HEK293 (cell line): ENCODE measurements around the gene DENND2C.
A peak's percentile ranks its signal among the peaks of the same experiment; 100 is the strongest.

ENCODE experiments used
- HOXC10 ChIP-seq: sonication (generic); formaldehyde crosslinking; IDR thresholded peaks from 2 replicates; pipeline ENCODE4 v1.8.1; 2023; ENCODE audit warnings: mild to moderate bottlenecking, missing genetic modification reagents
- KLF10 ChIP-seq: fragments of 450-650 bp; IDR thresholded peaks from 2 replicates; pipeline ENCODE4 v1.5.1; 2018; ENCODE audit warnings: missing biosample characterization, mild to moderate bottlenecking, missing genetic modification characterization
- KLF7 ChIP-seq: fragments of 450-650 bp; formaldehyde crosslinking; IDR thresholded peaks from 2 replicates; pipeline ENCODE4 v1.5.1; 2016; ENCODE audit warnings: missing biosample characterization, missing genetic modification characterization, borderline replicate concordance
- PRDM1 ChIP-seq: fragments of 450-650 bp; formaldehyde crosslinking; IDR thresholded peaks from 2 replicates; pipeline ENCODE4; 2016; ENCODE audit warnings: missing biosample characterization, missing genetic modification characterization
- PRDM2 ChIP-seq: fragments of 450-650 bp; formaldehyde crosslinking; IDR thresholded peaks from 2 replicates; pipeline ENCODE4 v1.5.1; 2016; ENCODE audit warnings: missing biosample characterization, missing genetic modification characterization, borderline replicate concordance
- SCRT2 ChIP-seq: fragments of 450-650 bp; formaldehyde crosslinking; IDR thresholded peaks from 2 replicates; pipeline ENCODE4 v1.5.1; 2016; ENCODE audit warnings: missing biosample characterization, missing genetic modification characterization
- SP2 ChIP-seq: fragments of 450-650 bp; formaldehyde crosslinking; IDR thresholded peaks from 2 replicates; pipeline ENCODE4 v1.5.1; 2016; ENCODE audit warnings: missing biosample characterization, missing genetic modification characterization
- TRIM28 ChIP-seq: IDR thresholded peaks from 2 replicates; pipeline ENCODE4 v1.6.1; 2011; ENCODE audit warnings: low read length, control low read depth, borderline replicate concordance
- ZBTB7A ChIP-seq: fragments of 450-650 bp; formaldehyde crosslinking; IDR thresholded peaks from 2 replicates; pipeline ENCODE4 v1.5.1; 2016; ENCODE audit warnings: low read depth, missing biosample characterization, missing genetic modification characterization
- ZEB2 ChIP-seq: fragments of 450-650 bp; formaldehyde crosslinking; IDR thresholded peaks from 2 replicates; pipeline ENCODE4 v1.5.1; 2016; ENCODE audit warnings: missing biosample characterization, missing genetic modification characterization
- ZNF121 ChIP-seq: fragments of 450-650 bp; formaldehyde crosslinking; IDR thresholded peaks from 2 replicates; pipeline ENCODE4 v1.5.1; 2016; ENCODE audit warnings: missing biosample characterization, missing genetic modification characterization
- ZNF155 ChIP-seq: fragments of 450-650 bp; formaldehyde crosslinking; IDR thresholded peaks from 2 replicates; pipeline ENCODE4 v1.5.1; 2016; ENCODE audit warnings: missing biosample characterization, missing genetic modification characterization
- ZNF211 ChIP-seq: fragments of 450-650 bp; formaldehyde crosslinking; IDR thresholded peaks from 2 replicates; pipeline ENCODE4 v1.5.1; 2016; ENCODE audit warnings: low read depth, missing biosample characterization, missing genetic modification characterization
- ZNF266 ChIP-seq: fragments of 450-650 bp; formaldehyde crosslinking; IDR thresholded peaks from 2 replicates; pipeline ENCODE4 v1.5.1; 2016; ENCODE audit warnings: missing biosample characterization, missing genetic modification characterization, low read depth
- ZNF292 ChIP-seq: fragments of 450-650 bp; formaldehyde crosslinking; IDR thresholded peaks from 2 replicates; pipeline ENCODE4 v1.5.1; 2016; ENCODE audit warnings: low read depth, missing biosample characterization, missing genetic modification characterization, borderline replicate concordance
- ZNF341 ChIP-seq: fragments of 450-650 bp; formaldehyde crosslinking; IDR thresholded peaks from 2 replicates; pipeline ENCODE4; 2016; ENCODE audit warnings: low read depth, missing biosample characterization, missing genetic modification characterization
- ZNF394 ChIP-seq: fragments of 450-650 bp; formaldehyde crosslinking; IDR thresholded peaks from 2 replicates; pipeline ENCODE4 v1.5.1; 2016; ENCODE audit warnings: missing biosample characterization, missing genetic modification characterization, mild to moderate bottlenecking, moderate library complexity, borderline replicate concordance
- ZNF488 ChIP-seq: fragments of 450-650 bp; formaldehyde crosslinking; IDR thresholded peaks from 2 replicates; pipeline ENCODE4 v1.5.1; 2016; ENCODE audit warnings: missing biosample characterization, missing genetic modification characterization
- ZNF544 ChIP-seq: fragments of 450-650 bp; formaldehyde crosslinking; IDR thresholded peaks from 2 replicates; pipeline ENCODE4 v1.5.0; 2017; ENCODE audit warnings: missing biosample characterization, missing genetic modification characterization
- ZNF571 ChIP-seq: fragments of 450-650 bp; formaldehyde crosslinking; IDR thresholded peaks from 2 replicates; pipeline ENCODE4 v1.5.0; 2017; ENCODE audit warnings: missing biosample characterization, missing genetic modification characterization
- ZNF658 ChIP-seq: fragments of 450-650 bp; formaldehyde crosslinking; IDR thresholded peaks from 2 replicates; pipeline ENCODE4; 2016; ENCODE audit warnings: missing biosample characterization, missing genetic modification characterization
- TF ChIP-seq, protein P1 (sequence below): fragments of 450-650 bp; formaldehyde crosslinking; IDR thresholded peaks from 2 replicates; pipeline ENCODE4 v1.5.1; 2016; ENCODE audit warnings: missing biosample characterization, missing genetic modification characterization
- TF ChIP-seq, protein P2 (sequence below): fragments of 450-650 bp; formaldehyde crosslinking; optimal IDR thresholded peaks from 2 replicates; pipeline ENCODE3; 2016; ENCODE audit warnings: missing biosample characterization, mild to moderate bottlenecking, missing genetic modification characterization
- TF ChIP-seq, protein P3 (sequence below): fragments of 450-650 bp; formaldehyde crosslinking; IDR thresholded peaks from 2 replicates; pipeline ENCODE4 v1.5.1; 2016; ENCODE audit warnings: missing biosample characterization, missing genetic modification characterization, borderline replicate concordance
- TF ChIP-seq, protein P4 (sequence below): fragments of 450-650 bp; formaldehyde crosslinking; IDR thresholded peaks from 2 replicates; pipeline ENCODE4 v1.5.1; 2016; ENCODE audit warnings: missing biosample characterization, missing genetic modification characterization

The DENND2C gene

GRCh38 chr1:114716304-114717170 is 46.7 kb upstream of the DENND2C start, which contains the start of gene NRAS (continued):
- TF ChIP-seq, protein P1, sequence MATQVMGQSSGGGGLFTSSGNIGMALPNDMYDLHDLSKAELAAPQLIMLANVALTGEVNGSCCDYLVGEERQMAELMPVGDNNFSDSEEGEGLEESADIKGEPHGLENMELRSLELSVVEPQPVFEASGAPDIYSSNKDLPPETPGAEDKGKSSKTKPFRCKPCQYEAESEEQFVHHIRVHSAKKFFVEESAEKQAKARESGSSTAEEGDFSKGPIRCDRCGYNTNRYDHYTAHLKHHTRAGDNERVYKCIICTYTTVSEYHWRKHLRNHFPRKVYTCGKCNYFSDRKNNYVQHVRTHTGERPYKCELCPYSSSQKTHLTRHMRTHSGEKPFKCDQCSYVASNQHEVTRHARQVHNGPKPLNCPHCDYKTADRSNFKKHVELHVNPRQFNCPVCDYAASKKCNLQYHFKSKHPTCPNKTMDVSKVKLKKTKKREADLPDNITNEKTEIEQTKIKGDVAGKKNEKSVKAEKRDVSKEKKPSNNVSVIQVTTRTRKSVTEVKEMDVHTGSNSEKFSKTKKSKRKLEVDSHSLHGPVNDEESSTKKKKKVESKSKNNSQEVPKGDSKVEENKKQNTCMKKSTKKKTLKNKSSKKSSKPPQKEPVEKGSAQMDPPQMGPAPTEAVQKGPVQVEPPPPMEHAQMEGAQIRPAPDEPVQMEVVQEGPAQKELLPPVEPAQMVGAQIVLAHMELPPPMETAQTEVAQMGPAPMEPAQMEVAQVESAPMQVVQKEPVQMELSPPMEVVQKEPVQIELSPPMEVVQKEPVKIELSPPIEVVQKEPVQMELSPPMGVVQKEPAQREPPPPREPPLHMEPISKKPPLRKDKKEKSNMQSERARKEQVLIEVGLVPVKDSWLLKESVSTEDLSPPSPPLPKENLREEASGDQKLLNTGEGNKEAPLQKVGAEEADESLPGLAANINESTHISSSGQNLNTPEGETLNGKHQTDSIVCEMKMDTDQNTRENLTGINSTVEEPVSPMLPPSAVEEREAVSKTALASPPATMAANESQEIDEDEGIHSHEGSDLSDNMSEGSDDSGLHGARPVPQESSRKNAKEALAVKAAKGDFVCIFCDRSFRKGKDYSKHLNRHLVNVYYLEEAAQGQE, result no peak
- TF ChIP-seq SCRT2 (tag by site-specific recombination), result no peak; the same call in 1 of the 2 replicates
- TF ChIP-seq ZNF292 (tag by site-specific recombination), result no peak
- no peak; the same call in 1 of the 2 replicates for TF ChIP-seq ZNF394
- no peak for TF ChIP-seq TRIM28
- TF ChIP-seq KLF10, result peak; percentile 52; the same call in 1 of the 2 replicates
- no peak for TF ChIP-seq ZNF488 (tag by site-specific recombination)
- peak; percentile 97; the same call in 1 of the 2 replicates for TF ChIP-seq KLF7 (tag by site-specific recombination)
- peak; percentile 73 for TF ChIP-seq SP2 (tag by site-specific recombination)
- TF ChIP-seq ZEB2, result peak; percentile 43; the same call in 1 of the 2 replicates
- no peak for TF ChIP-seq ZNF211 (tag by site-specific recombination)
- no peak for TF ChIP-seq ZNF155 (tag by site-specific recombination)
- TF ChIP-seq ZNF544 (tag by site-specific recombination), result no peak
- TF ChIP-seq ZNF266 (tag by site-specific recombination), result no peak
- TF ChIP-seq ZNF571 (tag by site-specific recombination), result no peak
- TF ChIP-seq PRDM1, result peak; percentile 92
- TF ChIP-seq ZNF341, result peak; percentile 41; the same call in 1 of the 2 replicates
- TF ChIP-seq ZBTB7A, result 0 out of 2 replicates have a peak, but pooled peaks have one; percentile 54
- no peak for TF ChIP-seq HOXC10 (CRISPR knock-in tag)
- TF ChIP-seq, protein P2, sequence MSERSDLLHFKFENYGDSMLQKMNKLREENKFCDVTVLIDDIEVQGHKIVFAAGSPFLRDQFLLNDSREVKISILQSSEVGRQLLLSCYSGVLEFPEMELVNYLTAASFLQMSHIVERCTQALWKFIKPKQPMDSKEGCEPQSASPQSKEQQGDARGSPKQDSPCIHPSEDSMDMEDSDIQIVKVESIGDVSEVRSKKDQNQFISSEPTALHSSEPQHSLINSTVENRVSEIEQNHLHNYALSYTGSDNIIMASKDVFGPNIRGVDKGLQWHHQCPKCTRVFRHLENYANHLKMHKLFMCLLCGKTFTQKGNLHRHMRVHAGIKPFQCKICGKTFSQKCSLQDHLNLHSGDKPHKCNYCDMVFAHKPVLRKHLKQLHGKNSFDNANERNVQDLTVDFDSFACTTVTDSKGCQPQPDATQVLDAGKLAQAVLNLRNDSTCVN (tag by site-specific recombination), result no peak
- TF ChIP-seq ZNF121, result no peak
- TF ChIP-seq, protein P3, sequence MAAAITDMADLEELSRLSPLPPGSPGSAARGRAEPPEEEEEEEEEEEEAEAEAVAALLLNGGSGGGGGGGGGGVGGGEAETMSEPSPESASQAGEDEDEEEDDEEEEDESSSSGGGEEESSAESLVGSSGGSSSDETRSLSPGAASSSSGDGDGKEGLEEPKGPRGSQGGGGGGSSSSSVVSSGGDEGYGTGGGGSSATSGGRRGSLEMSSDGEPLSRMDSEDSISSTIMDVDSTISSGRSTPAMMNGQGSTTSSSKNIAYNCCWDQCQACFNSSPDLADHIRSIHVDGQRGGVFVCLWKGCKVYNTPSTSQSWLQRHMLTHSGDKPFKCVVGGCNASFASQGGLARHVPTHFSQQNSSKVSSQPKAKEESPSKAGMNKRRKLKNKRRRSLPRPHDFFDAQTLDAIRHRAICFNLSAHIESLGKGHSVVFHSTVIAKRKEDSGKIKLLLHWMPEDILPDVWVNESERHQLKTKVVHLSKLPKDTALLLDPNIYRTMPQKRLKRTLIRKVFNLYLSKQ (tag by site-specific recombination), result no peak
- TF ChIP-seq PRDM2 (tag by site-specific recombination), result no peak
- TF ChIP-seq, protein P4, sequence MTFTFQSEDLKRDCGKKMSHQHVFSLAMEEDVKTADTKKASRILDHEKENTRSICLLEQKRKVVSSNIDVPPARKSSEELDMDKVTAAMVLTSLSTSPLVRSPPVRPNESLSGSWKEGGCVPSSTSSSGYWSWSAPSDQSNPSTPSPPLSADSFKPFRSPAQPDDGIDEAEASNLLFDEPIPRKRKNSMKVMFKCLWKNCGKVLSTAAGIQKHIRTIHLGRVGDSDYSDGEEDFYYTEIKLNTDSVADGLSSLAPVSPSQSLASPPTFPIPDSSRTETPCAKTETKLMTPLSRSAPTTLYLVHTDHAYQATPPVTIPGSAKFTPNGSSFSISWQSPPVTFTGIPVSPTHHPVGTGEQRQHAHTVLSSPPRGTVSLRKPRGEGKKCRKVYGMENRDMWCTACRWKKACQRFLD (tag by site-specific recombination), result no peak
- no peak for TF ChIP-seq ZNF658 (tag by site-specific recombination)
